Right renal pelvis (tissue), 4 donors: Measurements from ENCODE around the gene ENC1. TPM values are rescaled to one million over a fixed set of nuclear protein-coding genes. Genes with fewer than 3 reads are reported as not detected.
"Not testable (repeated sequence)": the region's sequence is repeated elsewhere in the genome, so short reads cannot be mapped to it uniquely, and the experiment has no call there.

Source experiments
- DNase-seq, 4 donors: peaks; one replicate each; pipeline ENCODE4 v3.0.0-alpha.2; 2013; ENCODE audit warnings: low read depth in 4 of 4, low spot score in 3 of 4, missing footprints in 1 of 4
- polyA plus RNA-seq, 4 donors: library from polyadenylated mRNA; unstranded; fragments of 120-200 nt; gene quantifications; one replicate each; pipeline ENCODE4 v1.2.1, GENCODE V29; 2013; ENCODE audit not compliant: insufficient read length in 4 of 4

The ENC1 gene, protein sequence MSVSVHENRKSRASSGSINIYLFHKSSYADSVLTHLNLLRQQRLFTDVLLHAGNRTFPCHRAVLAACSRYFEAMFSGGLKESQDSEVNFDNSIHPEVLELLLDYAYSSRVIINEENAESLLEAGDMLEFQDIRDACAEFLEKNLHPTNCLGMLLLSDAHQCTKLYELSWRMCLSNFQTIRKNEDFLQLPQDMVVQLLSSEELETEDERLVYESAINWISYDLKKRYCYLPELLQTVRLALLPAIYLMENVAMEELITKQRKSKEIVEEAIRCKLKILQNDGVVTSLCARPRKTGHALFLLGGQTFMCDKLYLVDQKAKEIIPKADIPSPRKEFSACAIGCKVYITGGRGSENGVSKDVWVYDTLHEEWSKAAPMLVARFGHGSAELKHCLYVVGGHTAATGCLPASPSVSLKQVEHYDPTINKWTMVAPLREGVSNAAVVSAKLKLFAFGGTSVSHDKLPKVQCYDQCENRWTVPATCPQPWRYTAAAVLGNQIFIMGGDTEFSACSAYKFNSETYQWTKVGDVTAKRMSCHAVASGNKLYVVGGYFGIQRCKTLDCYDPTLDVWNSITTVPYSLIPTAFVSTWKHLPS
- polyA plus RNA-seq: 10 to 100 TPM; 57.3 to 75.8 (median 69.7) TPM

GRCh38 chr5:74640450-74640953, at the start of gene ENC1:
TSS of gene ENC1 (minus strand) at chr5:74640728. CDS start at chr5:74636485, 4,243 bp downstream.
- peak; percentile 85 to 92 (median 90) for DNase-seq

DNA sequence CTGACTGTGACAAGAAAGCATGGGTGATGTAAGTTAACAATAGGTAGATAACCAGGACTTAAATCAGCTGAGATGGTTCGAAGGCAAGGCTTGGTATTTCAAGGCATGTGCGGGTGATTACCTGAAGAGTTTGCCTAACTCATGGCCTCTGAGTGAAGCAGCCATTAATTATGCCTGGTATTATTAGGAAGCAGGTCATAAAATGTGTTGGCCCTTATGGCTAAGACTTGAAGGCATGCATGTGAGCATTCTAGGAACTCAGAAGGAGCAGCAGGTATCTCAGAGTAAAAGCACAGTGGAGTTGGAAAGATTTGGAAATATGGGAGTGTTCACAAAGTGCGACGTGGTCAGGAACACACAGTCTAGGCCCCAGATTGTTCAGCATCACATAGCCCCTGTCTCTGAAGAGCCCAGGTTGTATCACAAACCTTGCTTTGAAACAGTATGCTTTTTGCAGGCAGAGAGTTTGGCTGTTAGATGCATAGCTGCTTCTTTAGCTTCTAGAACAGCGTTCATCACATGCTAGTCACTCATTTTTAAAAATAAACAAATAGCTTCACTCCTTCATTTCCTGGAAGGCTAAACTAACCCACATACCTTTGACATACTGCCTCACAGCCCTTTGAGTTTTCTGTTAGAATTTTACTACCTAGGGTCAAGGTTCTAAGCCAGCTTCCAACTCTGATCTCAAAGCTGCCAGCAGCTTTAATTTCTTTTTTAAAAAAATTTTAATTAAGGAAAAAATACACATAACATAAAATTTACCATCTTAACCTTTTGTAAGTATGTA, 46.6 kb upstream of the ENC1 start:
- DNase-seq: no peak

DNA sequence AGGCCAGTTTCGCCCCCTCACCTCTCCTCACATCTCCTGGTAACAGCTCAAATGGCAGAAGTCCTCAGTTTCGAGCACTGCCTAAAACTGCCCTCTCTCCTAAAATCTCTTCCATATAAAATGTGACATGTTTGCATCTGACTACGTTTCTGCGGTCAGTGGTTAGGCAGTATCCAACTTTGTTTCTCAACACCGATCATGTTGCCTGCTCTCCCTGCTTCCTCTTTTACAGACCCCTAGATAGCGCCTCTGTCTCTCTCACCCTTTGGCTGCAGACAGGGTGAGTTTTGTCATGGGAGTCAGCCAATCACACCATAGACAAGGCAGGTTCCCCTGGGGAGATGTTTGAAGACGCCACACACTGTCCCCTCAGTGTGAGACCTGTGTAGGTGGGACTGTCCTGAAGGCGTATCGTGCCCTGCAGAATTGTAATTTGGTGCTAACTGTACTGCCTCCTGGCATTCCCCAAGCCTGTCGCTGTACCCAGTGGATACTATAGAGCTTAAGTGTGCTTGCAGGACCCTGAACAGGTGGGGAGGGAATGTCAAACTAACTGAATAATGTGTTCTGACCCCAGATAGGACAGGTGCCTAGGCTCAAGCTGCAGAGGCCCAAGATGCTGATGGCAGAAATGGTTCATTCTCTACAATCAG, 45.6 kb upstream of the ENC1 start:
- no peak for DNase-seq

- DNase-seq: peak; percentile 51 to 71 (median 62)
Observed at GRCh38 chr5:74684900-74685851, 44.6 kb upstream of the ENC1 start, which contains the start of gene HEXB. TSS of gene HEXB (plus strand) at chr5:74685233. CDS start at chr5:74685261, 28 bp downstream.

- no peak for DNase-seq
Observed at GRCh38 chr5:74679966-74680365, 39.4 kb upstream of the ENC1 start.

DNA sequence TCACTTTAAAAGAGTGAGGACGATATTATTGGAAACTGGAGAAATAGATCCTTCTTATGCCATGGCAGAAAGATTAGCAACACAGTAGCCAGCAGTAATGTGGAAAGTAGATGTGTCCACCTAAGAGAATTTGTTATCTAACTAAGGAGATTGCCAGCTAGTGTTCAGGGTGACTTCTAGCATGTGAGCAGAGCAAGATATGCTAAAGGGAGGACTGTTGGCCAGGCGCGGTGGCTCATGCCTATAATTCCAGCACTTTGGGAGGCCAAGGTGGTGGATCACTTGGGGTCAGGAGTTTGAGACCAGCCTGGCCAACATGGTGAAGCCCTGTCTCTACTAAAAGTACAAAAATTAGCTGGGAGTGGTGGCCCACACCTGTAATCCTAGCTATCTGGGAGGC, 38.8 kb upstream of the ENC1 start:
- DNase-seq: not testable (repeated sequence)

DNA sequence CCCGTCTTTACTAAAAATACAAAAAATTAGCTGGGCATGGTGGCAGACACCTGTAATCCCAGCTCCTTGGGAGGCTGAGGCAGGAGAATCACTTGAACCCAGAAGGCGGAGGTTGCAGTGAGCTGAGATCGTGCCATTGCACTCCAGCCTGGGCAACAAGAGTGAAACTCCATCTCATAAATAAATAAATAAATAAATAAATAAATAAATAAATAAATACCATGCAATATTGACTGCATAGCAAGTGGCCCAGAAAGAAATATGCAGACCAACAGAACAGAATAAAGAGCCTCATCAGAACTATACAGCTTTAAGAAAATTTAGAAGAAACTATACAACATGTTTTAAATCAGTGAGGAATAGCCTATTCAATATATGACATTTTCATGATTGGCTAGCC, 37.6 kb upstream of the ENC1 start:
- DNase-seq: not testable (repeated sequence)

DNA sequence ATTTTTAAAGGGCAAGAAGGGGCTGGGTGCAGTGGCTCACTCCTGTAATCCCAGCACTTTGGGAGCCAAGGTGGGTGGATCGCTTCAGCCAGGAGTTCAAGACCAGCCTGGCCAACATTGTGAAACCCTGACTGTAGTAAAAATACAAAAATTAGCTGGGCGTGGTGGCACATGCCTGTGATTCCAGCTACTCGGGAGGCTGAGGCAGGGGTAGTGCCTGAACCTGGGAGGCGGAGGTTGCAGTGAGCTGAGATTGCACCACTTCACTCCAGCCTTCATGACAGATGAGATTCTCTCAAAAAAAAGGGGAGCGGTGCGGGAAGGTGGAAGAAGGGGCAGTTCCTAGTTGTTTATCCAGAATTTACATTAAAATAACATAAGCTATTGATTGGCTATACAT, 35.9 kb upstream of the ENC1 start:
- not testable (repeated sequence) for DNase-seq

DNA sequence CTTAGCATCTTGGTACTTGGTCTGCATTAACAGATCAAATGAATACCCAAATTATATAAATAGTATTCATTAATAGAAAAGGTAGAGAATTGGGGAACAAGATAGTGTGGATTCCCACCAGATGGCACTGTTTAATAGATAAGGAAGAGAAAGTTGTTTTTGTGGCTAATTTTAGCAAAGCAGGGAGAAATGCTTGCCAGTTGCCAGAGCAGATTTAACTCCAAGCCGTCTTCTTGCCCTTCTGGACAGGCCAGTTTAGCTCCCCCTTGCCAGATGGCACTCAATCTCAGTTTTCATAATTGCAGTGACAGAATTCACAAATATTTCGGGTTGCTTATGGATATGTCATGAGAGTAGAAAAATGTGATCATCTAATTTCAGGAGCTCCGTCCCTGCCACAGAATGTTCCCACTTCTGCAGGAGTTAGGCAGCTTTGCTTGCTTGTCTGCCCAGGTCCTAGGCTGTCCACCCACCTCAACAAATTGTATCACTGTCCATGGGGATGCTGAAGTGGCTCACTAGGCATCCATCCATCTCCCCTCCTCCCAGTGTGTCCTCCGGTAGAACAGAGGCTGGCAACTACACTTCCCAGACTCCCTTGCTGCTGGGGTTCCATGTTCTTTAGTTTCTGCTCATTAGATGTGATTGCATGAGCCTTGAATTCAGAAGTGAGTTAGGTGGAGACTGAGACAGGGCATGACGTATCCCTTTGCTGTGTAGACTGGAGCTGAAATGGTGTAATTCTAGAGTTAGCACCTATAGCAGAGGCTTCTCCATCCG, 32.7 kb upstream of the ENC1 start:
- no peak for DNase-seq

DNA sequence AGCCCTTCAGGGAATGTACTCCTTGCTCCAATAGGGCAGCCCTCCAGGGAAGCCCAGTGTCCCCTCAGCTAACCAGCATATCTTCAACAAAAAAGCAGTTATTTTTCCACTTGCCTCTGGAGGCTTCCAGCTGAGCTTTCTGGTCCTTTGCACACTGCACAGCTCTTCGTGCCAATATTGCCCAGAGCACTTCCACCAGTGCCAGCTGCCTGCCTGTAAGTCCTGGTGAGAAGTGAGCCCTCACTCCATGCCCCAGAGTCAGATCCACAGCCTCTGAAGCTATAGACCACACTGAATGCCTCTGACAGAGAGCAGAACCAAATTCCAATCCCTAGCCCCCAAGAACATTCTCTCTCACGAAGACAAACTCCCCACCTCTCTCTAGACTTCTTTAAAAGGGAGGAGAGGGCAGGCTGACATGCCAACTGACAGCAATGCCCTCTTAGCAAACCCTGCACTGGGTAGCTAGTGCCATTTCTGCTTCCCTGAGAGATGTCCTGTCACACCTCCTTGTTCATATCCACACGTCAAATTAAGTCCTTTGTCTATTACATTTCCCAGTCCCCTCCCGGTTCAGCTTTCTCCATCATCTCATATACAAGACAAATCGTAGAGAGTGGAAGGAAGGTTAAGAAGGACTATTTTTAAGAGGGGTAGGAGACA, 31.8 kb upstream of the ENC1 start:
- no peak for DNase-seq

DNA sequence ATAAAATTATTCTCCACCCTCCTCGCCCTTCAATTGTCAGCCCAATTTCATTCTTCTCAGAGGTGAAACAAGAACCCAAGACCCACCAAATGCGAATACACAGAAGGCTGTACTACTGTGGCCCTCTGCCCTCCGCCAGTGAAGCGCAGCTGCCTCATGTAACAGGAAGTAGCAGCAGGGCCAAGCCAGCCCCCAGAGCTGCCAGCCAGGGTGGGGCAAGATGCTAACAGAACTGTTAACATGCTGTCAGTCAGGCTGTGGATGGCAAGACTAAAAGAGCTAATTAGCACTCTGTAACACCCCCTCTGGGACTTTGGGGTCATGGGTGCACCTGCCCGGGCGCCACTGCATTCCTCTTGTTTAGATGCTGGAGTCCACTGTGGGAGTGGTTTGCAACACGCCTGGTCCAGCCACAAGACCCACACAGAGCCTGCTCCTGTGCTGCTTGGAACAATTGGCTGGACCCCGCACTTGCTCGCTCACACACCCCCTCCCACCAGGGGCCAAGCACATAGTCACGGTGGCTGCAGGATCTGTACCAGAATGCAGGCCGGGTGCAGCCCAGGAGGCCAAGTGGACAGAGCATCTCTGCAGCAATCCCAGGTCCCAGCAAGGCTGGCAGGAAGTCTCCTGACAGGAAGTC, 30.0 kb upstream of the ENC1 start:
- no peak for DNase-seq

DNA sequence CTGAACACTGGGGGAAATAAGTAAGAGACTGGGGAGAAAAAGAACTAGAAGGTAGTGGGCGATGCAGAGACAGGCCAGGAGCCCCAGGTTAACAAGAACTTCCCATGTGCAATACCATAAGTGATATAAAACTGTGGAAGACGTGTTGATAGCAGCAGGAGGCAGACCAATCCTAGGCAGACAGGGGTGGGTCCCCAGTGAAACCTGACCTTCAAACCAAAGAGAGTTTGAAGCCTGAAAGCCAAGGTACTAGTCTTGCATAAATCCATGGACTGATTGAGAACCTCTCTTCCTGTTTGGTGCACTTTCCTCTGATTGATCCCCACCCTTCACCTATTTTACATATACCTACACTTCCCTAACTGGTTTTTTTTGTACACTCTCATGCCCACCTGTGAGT, 29.3 kb upstream of the ENC1 start:
- DNase-seq: no peak

- DNase-seq: no peak
Observed at GRCh38 chr5:74667396-74667795, 26.9 kb upstream of the ENC1 start.

DNA sequence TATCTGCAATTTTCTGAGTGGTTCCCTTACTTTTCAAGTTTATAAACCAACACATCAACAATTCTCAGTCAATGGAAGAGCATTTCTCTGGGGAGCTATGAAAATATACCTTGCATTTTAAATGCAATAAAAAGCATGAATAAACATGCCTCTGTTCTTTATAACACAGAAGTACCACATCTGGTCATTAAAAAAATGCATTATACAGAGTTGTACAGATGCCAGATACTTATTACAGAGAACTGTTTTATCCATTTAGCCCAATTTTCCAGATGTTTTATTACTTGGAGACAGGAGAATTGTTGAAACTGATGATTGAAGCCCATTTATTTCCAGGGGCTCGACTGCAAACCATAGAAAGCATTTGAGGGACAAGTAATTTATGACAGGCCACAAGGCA, 25.3 kb upstream of the ENC1 start:
- DNase-seq: no peak

GRCh38 chr5:74665273-74665672, 24.7 kb upstream of the ENC1 start:
- DNase-seq: no peak

- DNase-seq: no peak
Observed at GRCh38 chr5:74664551-74664950, 24.0 kb upstream of the ENC1 start.

GRCh38 chr5:74660873-74661272, 20.3 kb upstream of the ENC1 start:
- no peak for DNase-seq

DNA sequence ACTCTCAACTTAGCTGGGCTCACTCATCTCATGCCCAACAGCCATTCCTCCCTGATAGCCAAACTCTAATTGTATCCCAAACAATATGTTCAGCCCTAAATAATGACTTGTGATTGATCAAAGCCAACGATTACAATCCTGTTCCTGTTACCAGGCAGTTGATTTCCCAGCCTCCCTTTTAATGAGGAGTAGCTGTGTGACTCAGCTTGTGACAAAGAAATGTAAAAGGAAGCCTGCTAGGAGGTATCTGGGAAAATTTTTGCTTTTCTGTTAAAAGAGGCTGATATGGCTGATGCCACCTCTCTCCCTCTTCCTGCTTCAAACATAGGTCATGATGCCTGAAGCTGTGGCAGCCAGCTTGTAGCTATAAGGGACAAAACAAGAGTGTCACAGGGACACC, 19.6 kb upstream of the ENC1 start:
- no peak for DNase-seq
